ENCODE results near the gene ITPKA.
"Not testable (repeated sequence)": the region's sequence is repeated elsewhere in the genome, so short reads cannot be mapped to it uniquely, and the experiment has no call there.

The ITPKA gene

DNA sequence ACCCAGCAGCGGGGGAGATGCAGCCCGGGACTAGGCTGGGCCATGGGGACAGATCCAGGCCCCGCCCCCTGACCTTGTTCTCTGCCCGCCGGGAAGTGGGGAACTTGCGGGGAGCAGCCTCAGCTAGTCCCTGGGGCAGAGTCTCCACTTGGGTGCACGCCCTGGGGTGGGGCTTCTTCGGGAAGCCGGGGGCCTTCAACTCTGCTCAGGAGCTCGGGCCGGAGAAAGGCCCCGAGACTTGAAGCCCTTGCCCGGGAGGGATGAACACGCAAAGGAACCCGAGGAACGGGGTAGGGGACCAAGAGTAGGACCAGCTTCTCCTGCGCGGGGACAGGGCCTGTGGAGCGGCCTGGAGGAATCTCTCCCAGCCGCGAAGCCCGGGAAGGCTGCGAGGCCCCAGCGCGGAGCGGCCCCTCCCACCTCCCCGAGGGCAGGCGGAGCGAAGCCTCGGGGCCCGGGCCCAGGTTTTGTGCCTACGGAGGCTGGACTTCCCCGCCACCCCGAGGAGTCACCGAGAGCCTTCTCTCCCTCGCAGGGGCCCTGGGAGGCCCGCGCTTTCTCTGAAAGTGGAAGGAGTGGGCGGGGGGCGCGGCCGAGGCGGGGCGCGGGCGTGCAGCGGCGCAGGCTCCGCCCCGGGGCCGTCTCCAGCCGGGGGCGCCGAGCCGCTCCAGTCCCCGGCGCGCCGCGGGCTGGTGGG, at the start of gene ITPKA:
TSS of gene ITPKA (plus strand) at position 670 of the 697 bp plus-strand sequence. CDS start 54 bp downstream, outside the sequence.
- ATAC-seq: peak; percentile 89
- Mint-ChIP-seq H3K27me3 (peaks cover 46% of the 10 kb centered on the region), H3K27ac (peak within 1 kb of the TSS; percentile 68), H3K36me3 (no peaks in the 10 kb centered on the region), H3K4me1 (peaks cover 19% of the 10 kb centered on the region), H3K9me3 (no peaks in the 10 kb centered on the region), H3K4me3 (peak within 1 kb of the TSS; percentile 80)

DNA sequence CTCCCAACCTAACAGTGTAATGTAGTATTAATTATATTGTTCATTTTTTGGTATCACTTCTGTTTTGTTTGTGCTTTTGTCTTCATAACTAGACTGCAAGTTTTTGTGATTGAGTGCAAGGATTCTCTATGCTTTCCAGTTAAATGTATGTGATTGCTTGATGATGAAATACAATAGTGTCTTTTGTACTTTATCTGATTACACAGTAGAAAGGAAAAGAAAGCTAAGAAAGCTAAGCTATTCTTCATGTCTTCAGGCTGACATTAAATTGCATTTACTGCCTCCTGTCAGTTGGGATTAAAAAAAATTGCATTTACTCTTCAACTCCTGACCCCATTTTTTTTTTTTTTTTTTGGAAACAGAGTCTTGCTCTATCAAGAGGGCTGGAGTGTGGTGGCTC, 48.3 kb upstream of the ITPKA start:
- Mint-ChIP-seq H3K4me3 (no peak overlapping the region), H3K4me1 (peaks cover 6% of the 10 kb centered on the region), H3K36me3 (peaks cover 16% of the 10 kb centered on the region), H3K9me3 (no peaks in the 10 kb centered on the region), H3K27ac (no peak overlapping the region), H3K27me3 (no peaks in the 10 kb centered on the region)
- ATAC-seq: no peak

DNA sequence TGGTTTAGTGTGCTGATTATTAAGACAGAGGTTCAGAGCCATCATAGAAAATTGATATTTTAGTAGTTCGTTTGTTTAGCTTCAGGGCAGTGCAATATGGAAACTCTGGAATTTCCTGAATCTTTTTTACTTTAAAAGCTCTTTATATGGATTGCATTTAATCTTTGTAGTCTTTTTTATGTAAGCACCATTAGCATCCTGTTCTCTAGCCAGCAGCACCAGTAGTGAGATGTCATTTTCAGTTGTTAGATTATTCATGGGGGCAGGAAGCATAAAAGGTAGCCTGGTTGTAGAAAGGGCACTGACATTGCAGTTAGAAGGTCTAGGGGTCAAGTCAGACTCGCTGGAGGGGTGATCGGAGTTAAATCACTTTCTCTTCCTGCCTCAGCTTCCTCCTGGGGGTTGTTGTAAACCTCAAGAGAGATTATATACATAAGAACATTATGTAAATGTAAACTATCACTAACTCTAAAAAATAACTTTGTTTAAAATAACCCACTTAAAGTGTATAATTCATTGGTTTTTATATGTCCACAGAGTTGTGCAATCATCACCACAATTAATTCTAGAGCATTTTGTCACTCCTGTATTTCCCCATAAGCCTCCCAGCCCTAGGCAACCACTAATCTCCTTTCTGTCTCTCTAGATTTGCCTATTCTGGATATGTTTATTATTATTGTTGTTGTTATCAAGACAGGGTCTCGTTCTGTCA, 31.4 kb upstream of the ITPKA start:
- Mint-ChIP-seq H3K4me3 (no peak overlapping the region), H3K27me3 (no peaks in the 10 kb centered on the region), H3K9me3 (no peaks in the 10 kb centered on the region), H3K36me3 (peaks cover 57% of the 10 kb centered on the region), H3K4me1 (peaks cover 6% of the 10 kb centered on the region), H3K27ac (no peak overlapping the region)
- no peak for ATAC-seq

DNA sequence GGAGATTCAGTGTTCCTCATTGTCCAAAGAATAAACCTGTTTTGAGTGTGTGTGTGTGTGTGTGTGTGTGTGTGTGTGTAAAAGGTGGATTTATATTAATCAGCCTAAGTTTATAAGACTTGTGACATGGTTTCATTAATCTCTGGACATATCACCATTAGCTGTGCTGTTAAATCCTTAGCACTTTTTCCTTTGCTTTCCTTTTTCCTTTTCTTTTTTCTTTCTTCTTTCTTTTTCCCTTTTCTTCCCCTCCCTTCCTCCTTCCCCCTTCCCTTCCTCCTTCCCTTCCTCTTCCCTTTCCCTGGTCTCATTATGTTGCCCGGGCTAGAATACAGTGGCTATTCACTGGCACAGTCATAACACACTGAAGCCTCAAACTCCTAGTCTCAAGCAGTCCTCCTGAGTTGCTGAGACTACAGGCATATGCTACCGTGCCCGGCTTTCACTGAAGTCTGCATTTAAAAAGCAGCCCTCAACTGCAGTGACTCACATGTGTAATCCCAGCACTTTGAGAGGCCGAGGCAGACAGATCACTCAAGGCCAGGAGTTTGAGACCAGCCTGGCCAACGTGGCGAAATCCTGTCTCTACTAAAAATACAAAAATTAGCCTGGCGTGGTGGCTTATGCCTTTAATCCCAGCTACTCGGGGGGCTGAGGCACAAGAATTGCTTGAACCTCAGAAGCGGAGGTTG, 28.6 kb upstream of the ITPKA start:
- H3K27me3 Mint-ChIP-seq: no peaks in the 10 kb centered on the region
- peaks cover 67% of the 10 kb centered on the region for H3K36me3 Mint-ChIP-seq
- no peaks in the 10 kb centered on the region for H3K9me3 Mint-ChIP-seq
- ATAC-seq: no peak
- H3K4me3 Mint-ChIP-seq: no peak overlapping the region
- H3K27ac Mint-ChIP-seq: no peak overlapping the region
- H3K4me1 Mint-ChIP-seq: peaks cover 6% of the 10 kb centered on the region

DNA sequence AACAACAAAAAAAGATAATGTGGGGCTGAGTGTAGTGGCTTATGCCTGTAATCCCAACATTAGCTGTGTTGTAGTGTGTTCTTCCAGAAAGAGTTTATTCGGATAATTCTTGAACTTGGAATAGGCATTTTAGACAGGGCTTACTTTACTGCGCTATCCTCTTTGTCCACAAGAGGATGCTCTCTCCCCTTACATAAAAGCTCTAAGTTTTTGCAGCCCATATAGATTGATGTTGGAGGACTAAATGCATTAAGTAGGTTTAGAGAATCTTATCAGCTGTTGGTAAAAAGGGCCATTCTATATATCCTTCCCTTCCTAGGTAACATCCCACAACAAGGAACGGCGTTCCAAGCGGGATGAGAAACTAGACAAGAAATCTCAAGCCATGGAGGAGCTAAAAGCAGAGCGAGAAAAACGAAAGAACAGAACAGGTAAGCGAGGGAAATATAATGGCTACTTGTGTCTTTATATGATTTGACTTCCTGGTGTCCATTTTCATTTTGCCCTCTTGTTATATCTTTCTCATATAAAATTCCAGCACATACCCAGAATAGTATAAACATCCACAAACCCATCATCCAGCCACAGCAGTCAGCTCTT, 27.8 kb upstream of the ITPKA start:
- H3K4me1 Mint-ChIP-seq: peaks cover 6% of the 10 kb centered on the region
- no peak overlapping the region for H3K4me3 Mint-ChIP-seq
- H3K36me3 Mint-ChIP-seq: peaks cover 73% of the 10 kb centered on the region
- no peak overlapping the region for H3K27ac Mint-ChIP-seq
- H3K9me3 Mint-ChIP-seq: no peaks in the 10 kb centered on the region
- no peak for ATAC-seq
- H3K27me3 Mint-ChIP-seq: no peaks in the 10 kb centered on the region

DNA sequence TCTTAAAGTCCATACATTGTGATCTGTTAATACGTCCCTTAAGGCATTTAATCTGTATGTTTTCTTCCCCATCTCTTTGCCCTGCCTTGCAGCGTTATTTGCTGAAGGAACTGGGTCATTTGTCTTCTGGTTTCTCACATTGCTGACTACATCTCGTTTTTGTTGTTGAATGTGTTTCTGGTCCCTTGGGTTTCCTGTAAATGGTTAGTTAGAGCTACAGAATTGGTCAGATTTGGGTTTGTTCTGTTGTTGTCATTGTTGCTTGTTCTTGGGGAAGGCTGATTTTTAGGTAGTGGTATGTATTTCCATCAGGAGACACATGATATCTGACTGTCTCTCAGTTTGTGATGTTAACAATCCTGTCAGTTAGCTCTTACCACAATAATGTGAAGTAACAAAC, 27.0 kb upstream of the ITPKA start:
- H3K27ac Mint-ChIP-seq: no peak overlapping the region
- peaks cover 79% of the 10 kb centered on the region for H3K36me3 Mint-ChIP-seq
- no peaks in the 10 kb centered on the region for H3K27me3 Mint-ChIP-seq
- H3K4me1 Mint-ChIP-seq: peaks cover 6% of the 10 kb centered on the region
- H3K4me3 Mint-ChIP-seq: no peak overlapping the region
- ATAC-seq: no peak
- no peaks in the 10 kb centered on the region for H3K9me3 Mint-ChIP-seq

DNA sequence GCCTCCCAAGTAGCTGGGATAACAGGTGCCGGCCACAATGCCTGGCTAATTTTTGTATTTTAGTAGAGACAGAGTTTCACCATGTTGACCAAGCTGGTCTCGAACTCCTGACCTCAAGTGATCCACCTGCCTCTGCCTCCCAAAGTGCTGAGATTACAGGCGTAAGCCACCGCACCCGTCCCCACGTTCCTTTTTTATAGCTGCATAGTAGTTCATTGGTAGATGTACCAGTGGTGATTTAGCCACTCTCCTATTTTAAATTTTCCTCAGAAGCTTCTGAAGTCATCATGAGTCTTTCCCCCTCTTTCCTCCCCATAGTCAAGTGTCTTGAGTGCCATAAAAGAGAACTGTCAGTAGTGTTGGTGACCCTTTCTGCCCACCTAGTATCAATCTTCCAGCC, 24.0 kb upstream of the ITPKA start:
- H3K27ac Mint-ChIP-seq, H3K4me1 Mint-ChIP-seq: not testable (repeated sequence)

DNA sequence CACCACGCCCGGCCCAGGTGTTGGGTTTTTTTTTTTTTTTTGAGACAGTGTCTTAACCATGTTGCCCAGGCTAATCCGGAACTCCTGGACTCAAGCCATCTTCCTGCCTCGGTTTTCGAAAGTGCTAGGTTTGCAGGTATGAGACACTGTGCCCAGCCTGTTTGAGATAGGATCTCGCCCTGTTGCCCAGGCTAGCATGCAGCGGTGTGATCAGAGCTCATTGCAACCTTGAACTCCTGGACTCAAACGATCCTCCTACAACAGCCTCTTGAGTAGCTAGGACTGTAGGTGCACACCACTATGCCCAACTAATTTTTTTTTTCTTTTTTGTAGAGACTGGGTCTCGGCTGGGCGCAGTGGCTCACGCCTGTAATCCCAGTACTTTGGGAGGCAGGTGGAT, 20.3 kb upstream of the ITPKA start:
- Mint-ChIP-seq H3K36me3 (peaks cover 73% of the 10 kb centered on the region), H3K4me1 (no peaks in the 10 kb centered on the region), H3K9me3 (no peaks in the 10 kb centered on the region), H3K27me3 (no peaks in the 10 kb centered on the region), H3K4me3 (no peak overlapping the region), H3K27ac (no peak overlapping the region)
- ATAC-seq: no peak

More for the DNA sequence above, 24.0 kb upstream of the ITPKA start:
- H3K4me3 Mint-ChIP-seq, ATAC-seq, H3K27me3 Mint-ChIP-seq, H3K9me3 Mint-ChIP-seq: not testable (repeated sequence)
- H3K36me3 Mint-ChIP-seq: peaks cover 69% of the 10 kb centered on the region

DNA sequence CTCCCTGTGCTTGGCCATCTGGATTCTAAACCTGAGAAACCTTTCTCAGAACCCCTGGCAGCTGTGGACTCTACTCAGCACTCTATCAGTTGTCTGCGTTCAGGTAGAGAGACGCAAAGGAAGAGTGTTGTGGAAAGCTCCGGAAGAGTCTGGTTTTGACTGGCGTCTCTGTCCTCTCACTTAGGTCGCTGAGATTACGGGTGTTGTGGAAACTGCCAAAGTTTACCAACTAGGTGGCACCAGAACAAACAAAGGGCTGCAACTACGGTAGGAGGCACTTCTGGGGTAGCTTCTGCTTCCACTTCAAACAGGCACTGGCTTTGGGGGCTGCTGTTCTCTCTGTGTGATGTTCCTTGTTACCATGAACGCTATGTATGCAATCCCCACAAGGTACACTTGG, 19.2 kb upstream of the ITPKA start:
- Mint-ChIP-seq H3K27me3 (no peaks in the 10 kb centered on the region), H3K36me3 (peaks cover 72% of the 10 kb centered on the region), H3K4me1 (no peaks in the 10 kb centered on the region), H3K9me3 (no peaks in the 10 kb centered on the region), H3K27ac (no peak overlapping the region), H3K4me3 (no peak overlapping the region)
- no peak for ATAC-seq

DNA sequence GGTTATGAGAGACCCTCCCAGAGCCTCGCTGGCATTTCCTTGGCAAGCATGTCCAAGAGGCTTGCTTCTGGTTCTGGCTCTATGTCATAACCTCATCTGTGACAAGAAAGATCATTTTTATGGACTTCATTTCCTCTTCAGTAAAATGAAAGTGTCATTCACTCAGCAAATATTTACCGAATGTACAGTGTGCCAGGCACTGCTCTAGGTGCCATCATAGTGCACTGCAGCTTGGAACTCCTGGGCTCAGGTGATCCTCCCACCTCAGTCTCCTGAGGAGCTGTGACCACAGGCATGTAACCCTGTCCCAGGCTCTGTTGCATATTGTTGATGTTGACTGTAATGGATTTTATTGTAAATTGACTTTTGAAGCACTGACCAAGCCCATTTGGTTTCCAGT, 18.7 kb upstream of the ITPKA start:
- no peak overlapping the region for H3K27ac Mint-ChIP-seq
- H3K4me1 Mint-ChIP-seq: no peaks in the 10 kb centered on the region
- H3K9me3 Mint-ChIP-seq: no peaks in the 10 kb centered on the region
- no peak for ATAC-seq
- H3K36me3 Mint-ChIP-seq: peaks cover 68% of the 10 kb centered on the region
- no peaks in the 10 kb centered on the region for H3K27me3 Mint-ChIP-seq
- H3K4me3 Mint-ChIP-seq: no peak overlapping the region

DNA sequence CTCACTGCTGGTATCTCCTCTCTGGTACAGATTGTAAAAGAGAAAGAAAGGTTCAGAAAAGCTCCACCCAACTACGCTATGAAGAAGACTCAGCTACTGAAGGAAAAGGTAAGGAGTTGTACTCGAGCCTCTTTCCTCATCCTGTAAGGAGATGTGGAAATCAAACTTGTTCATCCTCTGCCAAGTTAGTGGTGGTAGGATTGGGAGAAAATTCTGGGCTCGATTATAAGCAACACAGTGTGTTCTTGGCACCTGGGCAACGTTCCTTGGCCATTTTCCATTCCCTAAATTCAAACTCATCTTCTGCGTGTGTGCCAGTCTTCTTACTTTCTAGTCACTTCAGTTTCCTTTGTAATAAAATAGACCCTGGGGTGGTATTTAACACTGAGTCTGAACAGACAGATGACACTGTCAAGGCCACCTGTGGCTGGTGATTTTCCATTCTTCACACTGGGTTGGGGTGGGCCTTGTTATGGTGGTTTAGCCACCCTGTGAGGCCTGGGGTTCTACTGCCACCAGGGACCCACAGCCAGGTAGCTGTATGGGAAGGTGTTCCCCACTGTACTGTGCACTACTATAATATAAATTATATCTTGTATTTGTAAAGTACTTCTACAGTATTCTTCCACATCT, 17.1 kb upstream of the ITPKA start:
- H3K4me3 Mint-ChIP-seq: no peak overlapping the region
- H3K27ac Mint-ChIP-seq: no peak overlapping the region
- H3K9me3 Mint-ChIP-seq: no peaks in the 10 kb centered on the region
- H3K36me3 Mint-ChIP-seq: peaks cover 71% of the 10 kb centered on the region
- ATAC-seq: no peak
- no peaks in the 10 kb centered on the region for H3K4me1 Mint-ChIP-seq
- no peaks in the 10 kb centered on the region for H3K27me3 Mint-ChIP-seq

DNA sequence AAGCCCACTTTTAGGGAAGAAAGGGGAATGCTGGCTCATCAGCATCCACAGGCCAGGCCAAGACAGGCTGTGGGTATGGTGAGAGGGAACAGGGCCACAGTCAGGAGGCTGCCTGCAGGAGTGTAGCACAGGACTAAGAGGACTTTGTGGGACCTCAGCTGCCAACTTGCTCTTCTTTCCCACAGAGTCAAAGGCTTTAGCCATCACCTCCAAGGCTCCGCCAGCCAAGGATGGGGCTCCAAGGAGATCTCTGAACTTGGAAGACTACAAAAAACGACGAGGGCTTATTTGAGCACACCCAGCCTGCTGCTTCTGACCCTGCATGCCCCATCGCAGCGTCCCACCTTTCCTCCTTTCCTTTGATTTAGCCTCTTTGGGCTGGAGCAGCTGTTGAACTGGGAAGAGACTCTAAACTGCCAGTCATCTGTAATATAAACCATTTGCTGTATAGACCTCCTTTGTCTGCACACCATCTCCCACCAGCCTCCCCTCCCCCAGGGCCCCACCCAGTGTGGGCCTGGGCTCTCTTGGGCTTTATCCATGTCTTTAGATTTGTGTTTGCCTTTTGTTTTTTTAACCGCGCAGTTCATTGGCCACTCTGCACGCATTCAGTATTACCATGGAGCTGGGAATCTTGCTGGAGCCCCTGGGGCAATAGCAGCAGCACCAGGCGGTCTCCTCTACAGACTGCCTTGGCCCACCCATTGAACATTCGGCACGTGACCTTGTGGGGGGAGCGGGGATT, 13.1 kb upstream of the ITPKA start:
- H3K27me3 Mint-ChIP-seq: no peaks in the 10 kb centered on the region
- no peaks in the 10 kb centered on the region for H3K9me3 Mint-ChIP-seq
- H3K4me3 Mint-ChIP-seq: no peak overlapping the region
- peaks cover 16% of the 10 kb centered on the region for H3K4me1 Mint-ChIP-seq
- no peak overlapping the region for H3K27ac Mint-ChIP-seq
- no peak for ATAC-seq
- peaks cover 48% of the 10 kb centered on the region for H3K36me3 Mint-ChIP-seq

DNA sequence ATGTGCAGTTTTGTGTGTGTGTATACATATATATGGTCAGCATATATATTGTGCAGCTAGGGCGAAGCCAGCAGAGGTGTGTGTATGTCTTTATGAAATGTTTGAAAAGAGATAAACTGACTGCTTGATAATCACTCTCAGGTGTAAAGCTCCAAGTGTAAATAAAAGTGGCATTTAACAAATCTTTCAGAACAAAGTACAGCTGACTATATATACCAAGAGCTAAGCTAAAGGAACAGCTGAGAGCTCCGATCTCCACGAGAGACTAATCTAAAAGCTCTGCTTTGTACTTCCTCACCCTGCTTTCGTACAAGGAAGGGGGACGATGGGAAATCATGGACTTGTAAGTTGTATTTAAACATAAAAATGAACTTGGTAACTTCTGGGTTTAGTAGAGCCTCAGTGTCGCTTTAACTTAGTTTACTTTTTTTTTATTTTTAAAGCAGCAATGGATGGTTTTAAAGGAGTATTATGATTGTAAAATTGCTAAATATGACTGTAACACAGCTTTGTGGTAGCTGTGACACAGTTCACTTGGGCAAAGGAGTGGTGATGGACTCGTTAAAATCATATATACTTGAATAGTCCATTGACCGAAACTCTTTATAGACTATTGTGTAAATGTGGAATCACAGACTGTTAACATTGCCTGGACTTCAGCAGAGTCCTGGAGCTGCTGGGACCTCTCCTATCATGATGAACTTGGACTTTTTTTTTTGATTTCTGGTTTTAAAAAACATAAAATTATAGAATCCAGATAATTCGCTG, 11.4 kb upstream of the ITPKA start:
- no peak for ATAC-seq
- Mint-ChIP-seq H3K4me1 (peaks cover 16% of the 10 kb centered on the region), H3K27me3 (no peaks in the 10 kb centered on the region), H3K36me3 (peaks cover 33% of the 10 kb centered on the region), H3K27ac (peak overlapping the region; percentile 50), H3K9me3 (no peaks in the 10 kb centered on the region), H3K4me3 (no peak overlapping the region)

DNA sequence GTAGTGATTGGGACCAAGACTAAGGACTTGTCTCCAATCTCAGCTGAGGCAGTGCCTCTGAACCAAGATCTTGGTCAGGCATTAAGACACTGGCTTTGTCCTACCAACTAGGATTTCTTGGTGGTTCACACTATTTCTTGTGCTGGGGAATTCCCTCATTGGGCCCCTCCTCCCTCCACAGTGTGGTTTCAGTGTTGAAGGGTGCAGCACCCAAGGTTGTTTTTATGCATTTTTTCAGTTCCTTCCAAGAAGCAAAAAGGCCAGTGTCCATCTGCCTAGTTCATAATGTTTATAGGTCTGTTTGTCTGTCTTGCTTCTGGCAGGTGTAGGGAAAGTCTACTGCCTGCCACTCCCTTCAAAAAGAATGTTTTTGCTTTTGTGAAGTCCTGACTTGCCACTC, 10.6 kb upstream of the ITPKA start:
- Mint-ChIP-seq H3K27me3 (no peaks in the 10 kb centered on the region), H3K4me3 (peak overlapping the region; percentile 27), H3K4me1 (peaks cover 16% of the 10 kb centered on the region), H3K9me3 (no peaks in the 10 kb centered on the region), H3K36me3 (peaks cover 27% of the 10 kb centered on the region), H3K27ac (peak overlapping the region; percentile 50)
- ATAC-seq: peak; percentile 87

Measured in stimulated activated memory B cell treated with anti-CD40 and anti-IgM and Interleukin-4, amounts not matched to agents 10 μg/mL and 1 μg/mL and 100 μg/mL, for 72 hours (primary cell).